Measurements from ENCODE around the gene STOX1.

DNA sequence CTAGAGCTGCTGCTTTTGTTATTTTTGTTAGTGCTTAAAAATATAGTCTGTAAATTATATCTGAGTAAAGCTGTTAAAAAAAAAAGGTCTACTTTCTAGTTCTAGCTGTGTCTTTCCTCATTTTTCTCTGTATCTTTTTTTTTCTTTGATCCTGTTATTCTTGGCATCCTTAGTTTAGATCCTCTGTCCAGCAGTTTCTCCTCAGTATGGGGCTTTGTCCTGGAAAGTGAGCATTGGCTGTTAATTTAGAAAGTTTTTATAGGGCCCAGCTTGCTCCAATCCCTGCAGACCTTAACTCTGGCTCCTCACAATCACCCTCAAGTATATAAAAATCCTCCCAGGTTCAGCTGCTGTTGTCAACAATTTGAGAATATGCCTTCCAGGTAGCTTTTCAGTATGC is 97.3 kb downstream of the STOX1 start:
- TF ChIP-seq, protein P1, sequence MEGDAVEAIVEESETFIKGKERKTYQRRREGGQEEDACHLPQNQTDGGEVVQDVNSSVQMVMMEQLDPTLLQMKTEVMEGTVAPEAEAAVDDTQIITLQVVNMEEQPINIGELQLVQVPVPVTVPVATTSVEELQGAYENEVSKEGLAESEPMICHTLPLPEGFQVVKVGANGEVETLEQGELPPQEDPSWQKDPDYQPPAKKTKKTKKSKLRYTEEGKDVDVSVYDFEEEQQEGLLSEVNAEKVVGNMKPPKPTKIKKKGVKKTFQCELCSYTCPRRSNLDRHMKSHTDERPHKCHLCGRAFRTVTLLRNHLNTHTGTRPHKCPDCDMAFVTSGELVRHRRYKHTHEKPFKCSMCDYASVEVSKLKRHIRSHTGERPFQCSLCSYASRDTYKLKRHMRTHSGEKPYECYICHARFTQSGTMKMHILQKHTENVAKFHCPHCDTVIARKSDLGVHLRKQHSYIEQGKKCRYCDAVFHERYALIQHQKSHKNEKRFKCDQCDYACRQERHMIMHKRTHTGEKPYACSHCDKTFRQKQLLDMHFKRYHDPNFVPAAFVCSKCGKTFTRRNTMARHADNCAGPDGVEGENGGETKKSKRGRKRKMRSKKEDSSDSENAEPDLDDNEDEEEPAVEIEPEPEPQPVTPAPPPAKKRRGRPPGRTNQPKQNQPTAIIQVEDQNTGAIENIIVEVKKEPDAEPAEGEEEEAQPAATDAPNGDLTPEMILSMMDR (IDR thresholded peaks at IDR 0.05), result no peak
- TF ChIP-seq POLR2A (IDR thresholded peaks at IDR 0.05), result no peak
